Astrocyte of the cerebellum (primary cell): ENCODE data around the gene CD46.
"Not testable (repeated sequence)": the region's sequence is repeated elsewhere in the genome, so short reads cannot be mapped to it uniquely, and the experiment has no call there.

Source experiments
- DNase-seq: peaks from one replicate; pipeline ENCODE4 v3.0.0-alpha.2; 2011; ENCODE audit warnings: low read depth
- H3K4me3 ChIP-seq: 2 replicates; pipeline ENCODE4 v1.5.1; 2011; ENCODE audit warnings: mild to moderate bottlenecking, low read depth, low read length, moderate library complexity
- in situ Hi-C: cut with HindIII; loops from 2 replicates; pipeline ENCODE4 v1.10.0; 2017; ENCODE audit warnings: low sequenced_read_pairs
- TF ChIP-seq, protein P1 (sequence below): IDR thresholded peaks from 2 replicates; pipeline ENCODE4 v1.5.1; 2012; ENCODE audit warnings: low read length, low read depth, moderate library complexity, mild to moderate bottlenecking; ENCODE audit errors: missing control alignments

Gene CD46

DNA sequence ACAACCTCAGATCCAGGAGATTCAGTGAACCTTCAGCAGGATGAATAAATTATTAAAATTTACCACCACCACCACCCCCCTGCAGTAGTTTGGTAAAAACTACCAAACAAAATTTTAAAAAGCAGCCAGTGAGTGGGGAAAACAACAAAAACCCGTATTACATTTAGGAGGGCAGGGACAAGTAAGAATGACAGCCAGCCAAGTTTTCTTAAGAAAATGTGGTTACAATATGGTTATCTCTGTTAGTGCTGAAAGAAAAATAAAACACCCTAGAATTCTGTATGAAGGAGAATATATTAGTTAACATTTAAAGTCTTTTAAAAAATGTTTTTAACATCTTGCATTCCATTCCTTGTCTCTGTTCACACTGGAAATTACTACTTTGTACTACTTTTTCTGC lies 14.7 kb downstream of the CD46 start:
- TF ChIP-seq, protein P1, sequence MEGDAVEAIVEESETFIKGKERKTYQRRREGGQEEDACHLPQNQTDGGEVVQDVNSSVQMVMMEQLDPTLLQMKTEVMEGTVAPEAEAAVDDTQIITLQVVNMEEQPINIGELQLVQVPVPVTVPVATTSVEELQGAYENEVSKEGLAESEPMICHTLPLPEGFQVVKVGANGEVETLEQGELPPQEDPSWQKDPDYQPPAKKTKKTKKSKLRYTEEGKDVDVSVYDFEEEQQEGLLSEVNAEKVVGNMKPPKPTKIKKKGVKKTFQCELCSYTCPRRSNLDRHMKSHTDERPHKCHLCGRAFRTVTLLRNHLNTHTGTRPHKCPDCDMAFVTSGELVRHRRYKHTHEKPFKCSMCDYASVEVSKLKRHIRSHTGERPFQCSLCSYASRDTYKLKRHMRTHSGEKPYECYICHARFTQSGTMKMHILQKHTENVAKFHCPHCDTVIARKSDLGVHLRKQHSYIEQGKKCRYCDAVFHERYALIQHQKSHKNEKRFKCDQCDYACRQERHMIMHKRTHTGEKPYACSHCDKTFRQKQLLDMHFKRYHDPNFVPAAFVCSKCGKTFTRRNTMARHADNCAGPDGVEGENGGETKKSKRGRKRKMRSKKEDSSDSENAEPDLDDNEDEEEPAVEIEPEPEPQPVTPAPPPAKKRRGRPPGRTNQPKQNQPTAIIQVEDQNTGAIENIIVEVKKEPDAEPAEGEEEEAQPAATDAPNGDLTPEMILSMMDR, result no peak
- no peak overlapping the region for H3K4me3 ChIP-seq
- in situ Hi-C loops, result no loop called here
- no peak for DNase-seq

DNA sequence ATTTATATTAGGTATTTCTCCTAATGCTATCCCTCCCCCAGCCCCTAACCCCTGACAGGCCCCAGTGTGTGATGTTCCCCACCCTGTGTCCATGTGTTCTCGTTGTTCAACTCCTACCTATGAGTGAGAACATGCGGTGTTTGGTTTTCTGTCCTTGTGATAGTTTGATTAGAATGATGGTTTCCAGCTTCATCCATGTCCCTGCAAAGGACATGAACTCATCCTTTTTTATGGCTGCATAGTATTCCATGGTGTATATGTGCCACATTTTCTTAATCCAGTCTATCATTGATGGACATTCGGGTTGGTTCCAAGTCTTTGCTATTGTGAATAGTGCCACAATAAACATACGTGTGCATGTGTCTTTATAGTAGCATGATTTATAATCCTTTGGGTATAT lies 18.7 kb downstream of the CD46 start:
- DNase-seq, in situ Hi-C loops, H3K4me3 ChIP-seq: not testable (repeated sequence)

DNA sequence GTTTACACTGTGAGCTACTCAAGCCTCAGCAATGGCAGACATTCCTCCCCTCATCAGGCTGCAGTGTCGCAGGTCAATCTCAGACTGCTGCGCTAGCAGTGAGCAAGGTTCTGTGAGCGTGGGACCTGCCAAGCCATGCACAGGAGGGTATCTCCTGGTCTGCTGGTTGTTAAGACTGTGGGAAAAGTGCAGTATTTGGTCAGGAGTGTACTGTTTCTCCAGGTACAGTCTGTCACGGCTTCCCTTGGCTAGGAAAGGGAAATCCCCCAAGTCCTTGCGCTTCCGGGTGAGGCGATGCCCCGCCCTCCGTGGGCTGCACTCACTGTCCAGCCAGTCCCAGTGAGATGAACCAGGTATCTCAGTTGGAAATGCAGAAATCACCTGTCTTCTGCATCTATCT lies 24.2 kb downstream of the CD46 start:
- DNase-seq, H3K4me3 ChIP-seq, in situ Hi-C loops: not testable (repeated sequence)

DNA sequence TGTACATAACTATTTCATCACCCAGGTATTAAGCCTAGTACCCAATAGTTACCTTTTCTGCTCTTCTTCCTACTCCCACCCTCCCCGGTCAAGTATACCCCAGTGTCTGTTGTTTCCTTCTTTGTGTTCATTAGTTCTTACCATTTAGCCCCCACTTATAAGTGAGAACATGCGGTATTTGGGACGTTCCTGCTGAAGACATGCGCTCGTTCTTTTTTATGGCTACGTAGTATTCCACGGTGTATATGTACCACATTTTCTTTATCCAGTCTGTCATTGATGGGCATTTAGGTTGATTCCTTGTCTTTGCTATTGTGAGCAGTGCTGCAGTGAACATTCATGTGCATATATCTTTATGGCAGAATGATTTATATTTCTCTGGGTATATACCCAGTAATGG lies 25.6 kb downstream of the CD46 start:
- DNase-seq, H3K4me3 ChIP-seq, in situ Hi-C loops: not testable (repeated sequence)

DNA sequence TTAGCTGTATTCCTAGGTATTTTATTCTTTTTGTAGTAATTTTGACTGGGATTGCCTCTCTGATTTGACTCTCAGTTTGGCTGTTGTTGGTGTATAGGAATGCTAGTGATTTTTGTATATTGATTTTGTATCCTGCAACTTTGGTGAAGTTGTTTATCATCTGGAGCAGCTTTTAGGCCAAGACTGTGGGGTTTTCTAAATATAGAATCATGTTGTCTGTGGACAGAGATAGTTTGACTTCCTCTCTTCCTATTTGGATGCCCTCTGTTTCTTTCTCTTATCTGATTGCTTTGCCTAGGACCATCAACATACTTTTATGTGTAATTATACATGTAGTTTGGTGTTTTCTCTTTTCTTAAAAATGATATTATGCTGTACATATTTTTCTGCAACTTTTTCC lies 27.2 kb downstream of the CD46 start:
- in situ Hi-C loops, result no loop called here
- TF ChIP-seq, protein P1, result no peak
- no peak overlapping the region for H3K4me3 ChIP-seq
- DNase-seq, result no peak

DNA sequence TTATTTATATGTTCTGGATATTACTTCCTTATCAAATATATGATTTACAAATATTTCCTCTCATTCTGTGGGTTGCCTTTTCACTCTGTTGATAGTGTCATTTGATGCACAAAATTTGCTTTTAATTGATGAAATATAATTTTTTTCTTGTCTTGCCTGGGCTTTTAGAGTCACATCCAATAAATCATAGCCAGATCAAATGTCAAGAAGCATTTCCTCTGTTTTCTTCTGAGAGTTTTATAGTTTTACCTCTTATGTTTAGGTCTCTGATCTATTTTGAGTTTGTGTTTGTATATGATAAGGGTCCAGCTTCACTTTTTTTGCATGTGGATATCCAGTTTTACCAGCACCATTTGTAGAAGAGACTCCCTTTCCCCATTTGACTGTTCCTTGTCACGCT lies 29.5 kb downstream of the CD46 start:
- H3K4me3 ChIP-seq, result no peak overlapping the region
- DNase-seq, result no peak
- in situ Hi-C loops, result no loop called here
- TF ChIP-seq, protein P1, result no peak

DNA sequence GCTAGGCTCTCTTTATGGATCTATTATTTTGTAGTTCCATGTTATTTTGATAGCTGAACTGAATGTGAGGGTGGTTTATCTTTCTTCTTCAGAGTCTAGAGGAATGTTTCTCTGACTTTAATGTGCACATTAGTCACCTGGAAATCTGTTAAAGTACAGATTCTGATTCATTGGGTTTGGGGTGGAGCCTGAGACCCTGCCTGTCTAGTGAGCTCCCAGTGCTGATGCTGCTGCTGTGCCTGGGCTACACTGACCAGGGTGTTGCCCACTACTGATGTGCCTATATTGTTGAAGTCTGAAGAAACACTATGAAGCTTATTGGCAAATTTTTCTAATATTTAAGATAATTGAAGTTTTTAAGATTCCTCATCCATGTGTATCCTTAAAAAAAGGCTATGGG lies 35.9 kb downstream of the CD46 start:
- no peak for DNase-seq
- in situ Hi-C loops, result no loop called here
- TF ChIP-seq, protein P1, result no peak
- H3K4me3 ChIP-seq, result no peak overlapping the region

DNA sequence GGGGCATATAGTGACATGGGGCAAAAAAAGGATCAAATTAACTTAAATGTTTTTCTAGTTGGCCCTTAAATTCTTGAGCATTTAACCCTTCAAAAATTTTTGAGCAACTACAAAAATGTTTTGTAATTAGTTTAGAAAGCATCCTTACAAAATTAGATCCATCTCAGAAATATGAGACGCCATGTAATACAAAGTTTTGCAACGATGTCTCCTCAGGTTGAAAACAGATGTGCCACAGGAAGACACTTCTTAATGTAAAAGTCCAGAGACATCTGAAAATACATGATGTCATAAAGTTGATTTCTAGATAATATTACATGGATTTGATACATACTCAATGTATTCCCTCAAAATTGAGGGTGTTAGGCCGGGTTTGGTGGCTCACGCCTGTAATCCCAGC lies 37.5 kb downstream of the CD46 start:
- in situ Hi-C loops, result no loop called here
- no peak overlapping the region for H3K4me3 ChIP-seq
- TF ChIP-seq, protein P1, result no peak
- no peak for DNase-seq
